HCT116 (cell line): ENCODE results near the gene CFAP91. TPM values are rescaled to one million over a fixed set of nuclear protein-coding genes. Genes with fewer than 3 reads are reported as not detected.
A peak's percentile ranks its signal among the peaks of the same experiment; 100 is the strongest.

Experiments used
- ATAC-seq: fragments of 200-7000 bp; cut with Tn5 transposase; 2 replicates; pipeline ENCODE4 v1.9.1; 2020; ENCODE audit warnings: mild to moderate bottlenecking, moderate library complexity
- BruUV-seq: library from RNA; stranded (reverse); fragments of 400-500 nt; replicated peaks from 2 replicates; lab custom pipeline; 2021; lab: Mats Ljungman, UMichigan
- CTCF ChIA-PET: fragments of 300-600 bp; sonication (Branson Sonifier 250); formaldehyde crosslinking; loops from one replicate; lab custom pipeline; 2021; ENCODE audit warnings: antibody characterized with exemption; lab: Charles Lee
- POLR2A ChIA-PET: fragments of 300-600, 350-600 bp; sonication (Branson Sonifier 250); formaldehyde crosslinking; loops from one replicate; lab custom pipeline; 2021; ENCODE audit warnings: antibody characterized with exemption; lab: Charles Lee
- RAD21 ChIA-PET, 2 experiments: fragments of 300-600 bp; sonication (Branson Sonifier 250); formaldehyde crosslinking; loops; one replicate each; lab custom pipeline; 2023; ENCODE audit warnings: low total read pairs in 2 of 2; ENCODE audit not compliant: uncharacterized antibody in 2 of 2, unreplicated experiment in 2 of 2, low non-redundant PET in 1 of 2; lab: Charles Lee
- DNase-seq: peaks from one replicate; pipeline ENCODE4 v3.0.0-alpha.2; 2010; ENCODE audit warnings: low read depth, low spot score
- H2AFZ ChIP-seq: fragments of 200-600 bp; shearing (Covaris generic), sonication (generic); 2 replicates; pipeline ENCODE4 v1.6.1; 2017; ENCODE audit warnings: low read depth, mixed run types, mixed read lengths, antibody characterized with exemption, low read length; ENCODE audit not compliant: poor library complexity, severe bottlenecking
- H3K27ac ChIP-seq: 2 replicates; pipeline ENCODE4 v1.5.1; 2012; ENCODE audit warnings: low read depth, low read length
- H3K27me3 ChIP-seq: fragments of 200-600 bp; sonication (generic); 2 replicates; pipeline ENCODE4 v1.6.1; 2016; ENCODE audit warnings: mixed run types, low read length, mixed read lengths; ENCODE audit not compliant: insufficient read depth
- H3K36me3 ChIP-seq, 2 experiments: fragments of 200-500 bp in 1 of 2; fragments of 200-600 bp in 1 of 2; sonication (Bioruptor generic) in 1 of 2; sonication (generic) in 1 of 2; 2 replicates each; pipeline versions ENCODE4 v1.5.1 to v1.6.1; 2014 to 2016; ENCODE audit warnings: low read length in 2 of 2, inconsistent platforms in 1 of 2, mixed read lengths in 1 of 2, mixed run types in 1 of 2; ENCODE audit not compliant: insufficient read depth in 2 of 2, control insufficient read depth in 1 of 2
- H3K4me1 ChIP-seq, 2 experiments: fragments of 200-600 bp in 1 of 2; sonication (generic) in 1 of 2; 2 replicates each; pipeline versions ENCODE4 v1.5.1 to v1.6.1; 2012 to 2017; ENCODE audit warnings: low read length in 2 of 2, inconsistent platforms in 1 of 2, mild to moderate bottlenecking in 1 of 2, mixed read lengths in 1 of 2, mixed run types in 1 of 2, moderate library complexity in 1 of 2; ENCODE audit not compliant: insufficient read depth in 2 of 2, control insufficient read depth in 1 of 2
- H3K4me2 ChIP-seq: fragments of 200-600 bp; sonication (generic); 2 replicates; pipeline ENCODE4 v1.6.1; 2017; ENCODE audit warnings: mixed run types, low read length, mixed read lengths
- H3K4me3 ChIP-seq, 2 experiments: fragments of 200-600 bp in 1 of 2; sonication (generic) in 1 of 2; replicated peaks in 1 of 2; 2 replicates each; pipeline ENCODE4 v1.5.1; 2011 to 2016; ENCODE audit warnings: low read length in 2 of 2, control low read depth in 1 of 2, low read depth in 1 of 2, mild to moderate bottlenecking in 1 of 2, mixed read lengths in 1 of 2, mixed run types in 1 of 2
- H3K79me2 ChIP-seq: fragments of 200-600 bp; sonication (generic); 2 replicates; pipeline ENCODE4 v1.6.1; 2017; ENCODE audit warnings: mild to moderate bottlenecking, mixed run types, low read length, moderate library complexity, mixed read lengths; ENCODE audit not compliant: insufficient read depth
- H3K9ac ChIP-seq: fragments of 200-600 bp; sonication (generic); 2 replicates; pipeline ENCODE4 v1.6.1; 2016; ENCODE audit warnings: low read length, mixed read lengths
- H3K9me2 ChIP-seq: fragments of 200-600 bp; sonication (generic), shearing (Covaris generic); 2 replicates; pipeline ENCODE4 v1.6.1; 2017; ENCODE audit warnings: mixed run types, mild to moderate bottlenecking, moderate library complexity; ENCODE audit not compliant: insufficient read depth
- H3K9me3 ChIP-seq, 2 experiments: fragments of 200-500 bp in 1 of 2; fragments of 200-600 bp in 1 of 2; sonication (Bioruptor generic) in 1 of 2; sonication (generic) in 1 of 2; 2 replicates each; pipeline ENCODE4 v1.6.1; 2014 to 2017; ENCODE audit warnings: low read length in 2 of 2, mixed read lengths in 2 of 2, inconsistent platforms in 1 of 2, low read depth in 1 of 2, mild to moderate bottlenecking in 1 of 2, mixed run types in 1 of 2, moderate library complexity in 1 of 2; ENCODE audit not compliant: control insufficient read depth in 1 of 2, insufficient read depth in 1 of 2
- H4K20me1 ChIP-seq: fragments of 200-600 bp; sonication (generic), shearing (Covaris generic); 2 replicates; pipeline ENCODE4 v1.6.1; 2017; ENCODE audit warnings: mixed run types, mild to moderate bottlenecking, moderate library complexity; ENCODE audit not compliant: insufficient read depth
- ATF3 ChIP-seq: IDR thresholded peaks from 2 replicates; pipeline ENCODE4 v1.6.1; 2012
- CTCF ChIP-seq, 3 experiments: fragments of 200-600 bp in 1 of 3; sonication (generic) in 1 of 3; IDR thresholded peaks in 2 of 3; conservative IDR thresholded peaks in 1 of 3; 2 replicates each; pipeline ENCODE4 v1.5.1; 2012 to 2017; ENCODE audit warnings: low read depth in 2 of 3, low read length in 2 of 3, antibody characterized with exemption in 1 of 3, borderline replicate concordance in 1 of 3, control low read depth in 1 of 3, mild to moderate bottlenecking in 1 of 3, mixed read lengths in 1 of 3, mixed run types in 1 of 3, moderate library complexity in 1 of 3; ENCODE audit not compliant: insufficient read depth in 1 of 3
- EGR1 ChIP-seq: IDR thresholded peaks from 2 replicates; pipeline ENCODE4 v1.6.1; 2012; ENCODE audit warnings: low read depth
- ELF1 ChIP-seq: IDR thresholded peaks from 2 replicates; pipeline ENCODE4 v1.6.1; 2012; ENCODE audit warnings: low read depth, borderline replicate concordance
- EZH2 ChIP-seq: fragments of 200-600 bp; sonication (generic); IDR thresholded peaks from 2 replicates; pipeline ENCODE4 v1.6.1; 2017; ENCODE audit warnings: antibody characterized with exemption, mixed run types
- EZH2phosphoT487 ChIP-seq: fragments of 200-600 bp; IDR thresholded peaks from 2 replicates; pipeline ENCODE4 v1.6.1; 2018; ENCODE audit warnings: antibody characterized with exemption, borderline replicate concordance
- FOSL1 ChIP-seq: IDR thresholded peaks from 2 replicates; pipeline ENCODE4 v1.6.1; 2012; ENCODE audit warnings: low read depth
- JUND ChIP-seq: IDR thresholded peaks from 2 replicates; pipeline ENCODE4 v1.6.1; 2012
- MAX ChIP-seq: IDR thresholded peaks from 2 replicates; pipeline ENCODE4 v1.6.1; 2012
- POLR2A ChIP-seq: IDR thresholded peaks from 2 replicates; pipeline ENCODE4 v1.7.0; 2011; ENCODE audit warnings: borderline replicate concordance; ENCODE audit not compliant: insufficient read depth, insufficient read length; ENCODE audit errors: extremely low read depth
- POLR2AphosphoS5 ChIP-seq: IDR thresholded peaks from 2 replicates; pipeline ENCODE4 v1.6.1; 2011; ENCODE audit warnings: mild to moderate bottlenecking, low read depth, low read length, moderate library complexity
- RAD21 ChIP-seq: IDR thresholded peaks from 2 replicates; pipeline ENCODE4 v1.6.1; 2012; ENCODE audit warnings: low read depth, mild to moderate bottlenecking
- REST ChIP-seq: IDR thresholded peaks from 2 replicates; pipeline ENCODE4 v1.6.1; 2012; ENCODE audit warnings: low read depth
- SRF ChIP-seq: IDR thresholded peaks from 2 replicates; pipeline ENCODE4 v1.6.1; 2012; ENCODE audit warnings: low read depth
- YY1 ChIP-seq: IDR thresholded peaks from 2 replicates; pipeline ENCODE4 v1.6.1; 2011; ENCODE audit warnings: low read length, low read depth, moderate library complexity, mild to moderate bottlenecking; ENCODE audit not compliant: insufficient replicate concordance; ENCODE audit errors: extremely low read depth
- ZBTB33 ChIP-seq: IDR thresholded peaks from 2 replicates; pipeline ENCODE4 v1.6.1; 2011; ENCODE audit warnings: mild to moderate bottlenecking, low read length, moderate library complexity; ENCODE audit not compliant: insufficient replicate concordance; ENCODE audit errors: extremely low read depth
- ZFX ChIP-seq: fragments of 450-650 bp; IDR thresholded peaks from 2 replicates; pipeline ENCODE4 v1.6.1; 2017
- ZNF274 ChIP-seq: fragments of 200-500 bp; sonication (Bioruptor generic); IDR thresholded peaks from 2 replicates; pipeline ENCODE4 v1.6.1; 2014; ENCODE audit warnings: mild to moderate bottlenecking, low read depth, low read length, inconsistent platforms
- intact Hi-C: fragments of 100-400 bp; cut with micrococcal nuclease; formaldehyde crosslinking; loops from 2 replicates; pipeline ENCODE4 v1.10.0; 2022
- total RNA-seq: library from RNA; stranded (reverse); gene quantifications from one replicate; pipeline ENCODE4 v1.2.1, GENCODE V29; 2021; ENCODE audit not compliant: unreplicated experiment

Gene CFAP91
- total RNA-seq, 1 experiment from 2014 or later: 0.96 TPM

GRCh38 chr3:119677641-119677934 is 25.2 kb upstream of the CFAP91 start:
- H3K27ac ChIP-seq: peak overlapping the region; percentile 53; the same call in 1 of the 2 replicates
- CTCF ChIA-PET: no interaction called here
- DNase-seq (no peak), ATAC-seq (peak; percentile 8; the same call in 1 of the 2 replicates)
- intact Hi-C loops: loop anchor here (10.0 kb wide), 2 partner anchors 213 to 643 kb away; partner anchors contain the start of genes IGSF11, POGLUT1 and TMEM39A
- no peak; the same call in 1 of the 2 replicates for TF ChIP-seq POLR2AphosphoS5
- TF ChIP-seq POLR2A: no peak
- no peak for TF ChIP-seq ZNF274
- no peak for TF ChIP-seq ZBTB33
- TF ChIP-seq EGR1: no peak
- no peak for TF ChIP-seq ZFX
- no peak for TF ChIP-seq CTCF (IDR thresholded peaks at IDR 0.05 in 2 of 3, conservative IDR thresholded peaks at IDR 0.05 in 1 of 3; ENCODE audit: borderline replicate concordance in 1 of 3, insufficient read depth in 1 of 3, low read depth in 2 of 3, low read length in 2 of 3)
- no peak for TF ChIP-seq ELF1
- no peak for TF ChIP-seq REST
- TF ChIP-seq EZH2: no peak
- no peak for TF ChIP-seq FOSL1
- TF ChIP-seq MAX: no peak
- TF ChIP-seq SRF: no peak
- no peak for TF ChIP-seq ATF3
- no peak for TF ChIP-seq YY1
- TF ChIP-seq EZH2phosphoT487: no peak
- no peak for TF ChIP-seq JUND
- no peak for TF ChIP-seq RAD21
- POLR2A ChIA-PET: no interaction called here
- peak overlapping the region; percentile 95 for H2AFZ ChIP-seq
- peaks cover 10 to 19% of the 10 kb centered on the region in 2 experiments for H3K36me3 ChIP-seq
- H3K4me1 ChIP-seq: peaks cover 3 to 14% of the 10 kb centered on the region in 2 experiments; a peak in 3 of 4 replicates
- RAD21 ChIA-PET: interaction anchor here in 1 of 2 experiments (1.3 kb wide), 1 partner anchor 77 kb away, joined by 3 read pairs; no protein-coding TSS in a partner anchor
- no peaks in the 10 kb centered on the region for H3K9me3 ChIP-seq
- BruUV-seq: TSS peak; percentile 96
- H3K4me2 ChIP-seq: peak overlapping the region; percentile 93
- peak overlapping the region; percentile 62 for H3K9ac ChIP-seq
- peaks cover 21% of the 10 kb centered on the region for H3K79me2 ChIP-seq
- peak overlapping the region; percentile 74 to 87 for H3K4me3 ChIP-seq
- no peaks in the 10 kb centered on the region for H3K9me2 ChIP-seq
- H4K20me1 ChIP-seq: no peaks in the 10 kb centered on the region
- H3K27me3 ChIP-seq: no peaks in the 10 kb centered on the region
